ENCODE results near the gene SUSD2.
"Not testable (repeated sequence)": the region's sequence is repeated elsewhere in the genome, so short reads cannot be mapped to it uniquely, and the experiment has no call there.

The SUSD2 gene

DNA sequence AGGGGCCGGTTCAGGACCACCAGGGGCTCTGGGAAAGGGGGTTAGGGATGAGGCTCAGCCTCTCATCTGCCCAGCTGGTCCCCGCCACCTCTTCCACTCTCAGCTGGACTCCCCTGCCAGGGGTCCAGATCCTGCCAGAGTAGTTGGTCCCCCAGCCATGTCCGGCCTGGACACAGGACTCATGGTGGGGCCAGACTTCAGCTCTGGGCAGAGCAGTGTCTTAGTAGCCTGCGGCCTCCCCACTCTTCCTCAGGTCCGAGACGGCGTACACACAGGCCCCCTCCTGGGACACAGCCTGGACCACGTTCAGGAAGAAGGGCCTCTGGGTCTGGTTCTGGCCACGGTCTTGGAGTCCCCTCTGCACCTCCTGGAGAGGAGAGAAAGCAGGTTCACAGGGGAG lies 38.5 kb downstream of the SUSD2 start:
- no peak for DNase-seq

DNA sequence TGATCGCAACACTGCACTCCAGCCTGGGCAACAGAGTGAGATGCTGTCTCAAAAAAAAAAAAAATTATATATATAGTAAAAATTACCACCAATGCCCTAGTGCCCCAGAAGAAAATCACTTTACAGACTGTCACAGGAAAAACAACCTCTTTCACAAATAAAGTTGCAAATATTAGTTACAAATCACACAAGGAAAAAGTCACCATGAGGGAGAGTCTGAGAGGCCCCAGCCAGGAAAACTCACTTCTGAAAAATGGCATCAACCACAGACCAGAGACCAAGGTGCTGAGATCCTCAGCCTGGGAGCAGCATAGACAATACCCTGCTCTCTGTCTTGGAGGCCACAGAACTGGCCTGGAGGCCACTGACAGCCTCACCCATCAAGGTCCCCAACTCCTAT lies 43.2 kb downstream of the SUSD2 start:
- no peak for DNase-seq

DNA sequence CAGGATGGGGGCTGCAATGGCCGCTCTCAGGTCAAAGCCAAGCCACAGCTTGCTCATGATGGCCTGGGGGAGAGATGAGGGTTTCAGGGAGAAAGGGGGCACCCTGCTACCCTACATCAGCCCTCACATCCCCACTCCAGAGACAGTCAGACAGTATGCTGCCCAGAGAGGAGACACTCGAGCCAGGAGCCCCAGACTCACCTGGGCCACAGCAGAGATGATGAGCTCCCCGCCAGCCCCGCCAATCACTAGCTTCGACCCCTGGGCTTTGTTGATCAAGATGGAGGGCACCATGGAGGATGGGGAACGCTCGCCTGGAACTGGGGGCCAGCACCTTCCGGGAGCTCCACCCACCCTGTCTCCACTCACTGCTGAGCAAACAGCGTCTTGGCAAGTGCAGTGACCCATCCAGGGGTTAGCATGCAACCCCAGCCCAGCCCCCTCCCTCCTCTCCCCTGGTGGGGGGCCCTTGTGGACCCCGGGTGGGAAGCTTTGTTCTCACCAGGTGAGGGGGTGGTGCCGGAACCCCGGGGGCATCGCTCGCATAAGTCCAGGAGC lies 43.8 kb downstream of the SUSD2 start:
- no peak for DNase-seq

DNA sequence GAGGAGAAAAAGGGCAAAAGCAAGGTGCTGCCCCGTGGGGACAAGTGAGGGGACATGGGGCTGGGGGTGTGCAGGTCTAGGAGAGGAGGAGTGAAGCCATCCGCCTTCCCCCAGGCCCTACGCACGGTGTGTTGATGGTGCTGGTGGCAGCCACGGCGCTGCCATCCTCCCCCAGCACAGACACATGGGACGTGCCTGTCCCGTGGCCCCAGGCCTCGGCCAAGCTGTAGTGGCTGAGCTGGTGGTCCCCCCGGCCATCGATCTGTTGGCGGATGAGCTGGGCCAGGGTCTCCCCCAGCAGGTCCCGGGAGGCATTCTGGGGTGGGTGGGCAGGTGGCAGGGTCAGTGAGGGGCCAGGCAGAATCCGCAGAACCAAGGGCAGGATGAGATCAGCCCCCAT lies 44.7 kb downstream of the SUSD2 start:
- DNase-seq: no peak

DNA sequence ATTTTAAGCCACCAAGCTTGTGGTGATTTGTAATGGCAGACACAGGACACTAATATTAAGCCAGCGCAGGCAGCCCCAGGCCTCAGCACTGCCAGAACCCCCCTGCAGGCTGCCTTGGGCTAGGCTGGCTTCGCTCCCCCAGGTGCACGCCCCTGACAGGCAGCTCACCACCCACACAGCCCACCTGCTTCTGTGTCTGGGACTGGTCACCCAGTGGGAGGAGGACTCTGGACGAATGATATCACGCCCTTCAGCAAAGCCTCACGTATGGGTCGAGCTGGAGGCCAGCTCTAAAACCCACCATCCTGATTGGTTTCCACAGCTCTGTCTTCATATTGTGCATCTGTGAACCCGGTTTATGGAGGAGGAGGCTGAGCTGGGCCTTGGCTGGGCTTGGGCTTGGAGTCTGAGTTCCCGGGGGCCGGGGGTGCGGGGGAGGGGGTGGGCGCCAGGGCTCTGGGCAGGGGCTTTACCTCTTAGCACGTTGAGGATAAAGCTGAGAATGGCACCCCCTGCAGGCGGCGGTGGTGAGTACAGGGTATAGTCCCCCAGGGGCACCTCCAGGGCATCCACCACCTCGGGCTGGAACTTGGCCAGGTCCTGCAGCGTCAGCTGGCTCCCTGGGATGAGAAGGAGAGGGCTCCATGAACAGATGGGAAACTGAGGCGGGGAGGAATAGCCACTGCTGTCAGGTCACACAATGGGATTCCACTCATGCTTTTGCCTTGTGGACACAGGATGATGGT lies 49.8 kb downstream of the SUSD2 start:
- no peak for DNase-seq

DNA sequence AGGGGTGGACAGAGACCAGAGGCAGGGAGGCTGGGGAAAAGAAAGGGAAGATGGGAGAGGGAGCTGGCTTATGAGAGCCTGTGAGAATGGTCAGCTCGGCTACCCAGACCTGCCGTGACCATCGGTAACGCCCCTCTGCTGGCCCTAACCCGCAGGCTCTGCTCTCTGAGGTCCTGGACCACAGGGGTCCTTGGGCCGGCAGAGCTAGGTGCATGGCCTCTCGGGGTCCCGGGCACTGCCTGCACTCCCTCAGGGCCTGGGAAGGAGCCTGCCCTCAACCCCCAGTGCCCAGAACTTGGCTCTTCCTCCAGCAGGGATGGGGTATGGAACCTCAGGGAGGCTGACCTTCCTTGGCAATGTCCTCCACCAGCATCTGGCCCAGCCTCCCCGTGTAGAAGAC lies 50.4 kb downstream of the SUSD2 start:
- no peak for DNase-seq

DNA sequence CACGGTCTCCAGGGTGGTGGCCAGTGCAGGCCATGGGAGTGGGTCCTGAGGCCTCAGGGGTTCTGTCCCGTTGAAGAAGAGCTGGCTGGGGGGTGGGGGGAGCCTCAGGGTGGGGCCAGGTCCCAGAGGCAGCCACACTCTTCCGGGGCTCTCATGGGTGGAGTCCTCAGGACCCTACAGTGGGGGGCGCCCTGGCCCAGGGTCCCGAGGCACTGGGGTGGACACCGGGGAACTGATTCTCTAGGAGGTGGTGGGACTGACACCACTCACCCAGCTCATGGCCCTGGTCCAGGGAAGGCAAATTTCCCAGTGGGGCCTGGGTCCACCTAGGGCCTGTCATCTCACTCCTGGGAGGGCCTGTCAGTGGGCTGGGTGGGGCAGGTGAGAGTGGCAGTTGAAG lies 50.8 kb downstream of the SUSD2 start:
- DNase-seq: no peak

DNA sequence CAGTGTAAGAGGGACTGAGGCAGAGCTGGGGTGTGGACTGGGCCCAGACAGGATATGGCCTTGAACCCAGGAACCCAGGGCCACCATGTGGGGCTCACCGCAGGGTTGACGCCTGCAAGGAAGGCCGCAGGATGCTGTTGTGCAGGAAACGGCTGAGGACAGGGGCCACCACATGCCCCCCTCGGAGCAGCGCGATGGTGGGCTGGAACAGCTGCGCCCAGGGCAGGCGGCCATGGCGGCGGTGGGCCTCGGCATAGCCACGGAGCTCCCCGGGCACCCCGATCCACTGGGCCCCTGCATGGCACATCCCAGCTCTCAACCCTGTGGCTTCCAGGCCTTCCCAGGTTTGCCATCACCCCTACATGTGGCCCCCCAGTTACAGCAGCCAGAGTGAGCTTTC lies 51.4 kb downstream of the SUSD2 start:
- no peak for DNase-seq

DNA sequence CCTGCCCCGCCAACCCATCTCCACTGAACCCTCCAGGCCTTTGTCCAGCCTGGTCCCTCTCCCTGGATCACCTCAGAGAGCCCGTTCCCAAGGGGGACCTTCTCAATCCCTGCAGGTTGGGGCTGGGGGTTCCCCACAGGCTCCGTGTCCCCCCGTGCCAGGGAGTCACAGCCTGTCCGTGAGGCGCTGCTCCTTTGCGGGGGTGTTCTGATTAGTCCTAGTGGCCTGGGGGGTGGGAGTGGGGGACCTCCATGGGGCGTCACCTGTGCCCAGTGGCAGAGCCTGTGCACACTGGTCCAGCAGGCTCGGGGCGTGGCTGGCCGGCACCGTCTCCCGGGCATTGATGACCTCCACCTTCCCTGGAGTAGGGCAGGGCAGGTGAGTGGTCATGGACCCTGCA lies 51.9 kb downstream of the SUSD2 start:
- no peak for DNase-seq

DNA sequence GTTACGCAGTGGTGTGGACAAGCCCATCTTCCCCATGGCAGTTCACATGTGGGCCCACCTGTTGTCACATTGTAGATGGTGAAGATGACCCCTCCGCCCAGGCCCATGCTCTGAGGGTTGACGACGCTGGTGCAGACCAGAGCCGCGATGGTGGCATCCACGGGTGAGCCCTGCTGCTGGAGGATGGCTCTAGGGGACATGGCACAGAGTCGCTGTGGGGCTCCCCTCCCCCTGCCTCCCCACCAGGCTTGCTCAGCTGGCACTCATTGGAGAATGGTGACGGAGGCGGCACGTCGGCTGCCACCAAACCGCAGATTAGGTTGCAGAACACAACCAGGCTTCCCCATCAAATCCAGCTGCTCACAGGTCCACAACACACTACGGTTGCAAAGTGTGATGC lies 52.5 kb downstream of the SUSD2 start:
- no peak for DNase-seq

DNA sequence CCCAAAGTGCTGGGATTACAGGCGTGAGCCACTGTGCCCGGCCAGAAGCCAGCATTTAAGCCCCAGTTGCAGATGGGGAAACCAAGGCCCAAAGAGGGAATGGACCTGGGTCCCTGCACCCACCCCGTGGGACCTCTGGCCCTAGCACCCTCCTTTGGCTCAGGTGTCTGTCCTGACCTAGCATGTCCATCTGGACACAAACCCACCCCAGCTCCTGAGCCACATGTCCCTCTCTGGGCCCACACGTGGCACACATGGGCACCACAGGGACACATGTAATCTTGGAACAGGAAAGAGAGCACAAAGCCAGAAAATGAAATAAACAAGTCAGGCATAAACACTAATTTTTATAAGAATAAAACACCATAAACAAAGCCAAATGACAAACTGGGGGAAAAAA lies 54.0 kb downstream of the SUSD2 start:
- no peak for DNase-seq

DNA sequence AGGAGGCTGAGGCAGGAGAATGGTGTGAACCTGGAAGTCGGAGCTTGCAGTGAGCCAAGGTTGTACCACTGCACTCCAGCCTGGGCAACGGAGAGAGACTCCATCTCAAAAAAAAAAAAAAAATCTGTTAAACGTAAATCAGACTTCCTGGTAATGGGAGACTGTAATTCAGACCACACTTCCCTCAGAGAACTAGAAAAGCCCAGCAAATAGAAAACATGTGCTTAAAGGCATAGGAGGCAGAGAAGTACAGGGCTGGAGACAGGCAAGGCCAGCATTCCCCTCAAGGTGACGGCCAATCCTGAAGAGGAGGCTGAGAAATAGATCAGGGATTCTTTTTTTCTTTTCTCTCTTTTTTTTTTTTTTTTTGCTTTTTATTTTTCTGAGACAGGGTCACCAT lies 55.4 kb downstream of the SUSD2 start:
- no peak for DNase-seq

DNA sequence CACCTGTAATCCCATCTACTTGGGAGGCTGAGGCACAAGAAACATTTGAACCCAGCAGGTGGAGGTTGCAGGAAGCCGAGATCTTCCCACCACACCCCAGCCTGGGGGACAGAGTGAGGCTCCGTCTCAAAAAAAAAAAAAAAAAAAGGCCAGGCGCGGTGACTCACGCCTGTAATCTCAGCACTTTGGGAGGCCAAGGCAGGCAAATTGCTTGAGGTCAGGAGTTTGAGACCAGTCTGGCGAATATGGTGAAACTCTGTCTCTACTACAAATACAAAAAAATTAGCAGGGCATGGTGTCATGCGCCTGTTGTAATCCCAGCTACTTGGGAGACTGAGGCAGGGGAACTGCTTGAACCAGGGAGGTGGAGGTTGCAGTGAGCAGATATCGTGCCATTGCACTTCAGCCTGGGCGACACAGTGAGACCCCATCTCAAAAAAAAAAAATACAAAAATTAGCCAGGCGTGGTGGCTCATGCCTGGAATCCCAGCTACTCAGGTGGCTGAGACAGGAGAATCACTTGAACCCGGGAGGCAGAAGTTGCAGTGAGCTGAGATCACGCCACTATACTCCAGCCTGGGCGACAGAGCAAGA lies 56.9 kb downstream of the SUSD2 start:
- DNase-seq: not testable (repeated sequence)

All from NCI-H2081 (cell line).